PC-3 (cell line): ENCODE data around the gene STT3A.

Experiments
- EZH2 ChIP-seq: fragments of 300-600 bp; sonication (generic); IDR thresholded peaks from one replicate; pipeline ENCODE4 v1.6.1; 2017; ENCODE audit warnings: antibody characterized with exemption, mild to moderate bottlenecking, low read length; ENCODE audit not compliant: unreplicated experiment
- TF ChIP-seq, protein P1 (sequence below): fragments of 300-600 bp; sonication (generic); conservative IDR thresholded peaks from 2 replicates; pipeline ENCODE4 v1.5.1; 2017; ENCODE audit warnings: antibody characterized with exemption, low read depth, mild to moderate bottlenecking, low read length

DNA sequence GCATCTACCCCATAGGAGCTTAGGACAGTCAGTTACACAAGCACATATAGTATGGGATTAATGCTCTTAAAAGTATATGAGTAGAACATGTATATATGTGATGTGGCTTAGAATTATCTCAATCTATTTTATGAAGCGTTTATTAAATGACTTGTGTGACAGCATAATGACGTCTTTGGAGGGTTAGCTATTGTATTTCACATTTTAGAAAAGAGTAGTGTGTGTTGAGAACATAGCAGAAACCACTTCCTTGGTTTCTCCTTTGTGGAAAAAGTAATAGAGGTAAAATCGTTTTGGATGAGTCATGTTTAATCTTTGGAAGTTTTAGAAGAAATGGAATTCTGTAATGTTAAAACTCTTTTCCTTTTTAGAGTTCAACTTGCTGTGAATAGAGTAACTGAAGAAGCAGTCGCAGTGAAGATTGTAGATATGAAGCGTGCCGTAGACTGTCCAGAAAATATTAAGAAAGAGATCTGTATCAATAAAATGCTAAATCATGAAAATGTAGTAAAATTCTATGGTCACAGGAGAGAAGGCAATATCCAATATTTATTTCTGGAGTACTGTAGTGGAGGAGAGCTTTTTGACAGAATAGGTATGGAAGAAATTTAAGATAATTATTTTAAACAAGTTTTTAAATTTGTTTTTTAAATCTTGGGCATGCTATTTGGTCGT, 34.7 kb downstream of the STT3A start:
- TF ChIP-seq EZH2 = no peak
- TF ChIP-seq, protein P1, sequence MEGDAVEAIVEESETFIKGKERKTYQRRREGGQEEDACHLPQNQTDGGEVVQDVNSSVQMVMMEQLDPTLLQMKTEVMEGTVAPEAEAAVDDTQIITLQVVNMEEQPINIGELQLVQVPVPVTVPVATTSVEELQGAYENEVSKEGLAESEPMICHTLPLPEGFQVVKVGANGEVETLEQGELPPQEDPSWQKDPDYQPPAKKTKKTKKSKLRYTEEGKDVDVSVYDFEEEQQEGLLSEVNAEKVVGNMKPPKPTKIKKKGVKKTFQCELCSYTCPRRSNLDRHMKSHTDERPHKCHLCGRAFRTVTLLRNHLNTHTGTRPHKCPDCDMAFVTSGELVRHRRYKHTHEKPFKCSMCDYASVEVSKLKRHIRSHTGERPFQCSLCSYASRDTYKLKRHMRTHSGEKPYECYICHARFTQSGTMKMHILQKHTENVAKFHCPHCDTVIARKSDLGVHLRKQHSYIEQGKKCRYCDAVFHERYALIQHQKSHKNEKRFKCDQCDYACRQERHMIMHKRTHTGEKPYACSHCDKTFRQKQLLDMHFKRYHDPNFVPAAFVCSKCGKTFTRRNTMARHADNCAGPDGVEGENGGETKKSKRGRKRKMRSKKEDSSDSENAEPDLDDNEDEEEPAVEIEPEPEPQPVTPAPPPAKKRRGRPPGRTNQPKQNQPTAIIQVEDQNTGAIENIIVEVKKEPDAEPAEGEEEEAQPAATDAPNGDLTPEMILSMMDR = no peak
